Lower lobe of right lung (tissue), 2 donors: ENCODE data around the gene HAUS7. TPM values are rescaled to one million over a fixed set of nuclear protein-coding genes. Genes with fewer than 3 reads are reported as not detected.

Experiments used
- ATAC-seq, 2 donors: fragments of 200-7000 bp; cut with Tn5 transposase; one replicate each; pipeline ENCODE4 v1.9.1; 2020 to 2022; ENCODE audit warnings: mild to moderate bottlenecking in 2 of 2, moderate library complexity in 2 of 2
- DNase-seq: peaks from one replicate; pipeline ENCODE4 v3.0.0-alpha.2; 2020
- H3K27ac ChIP-seq: fragments of 200-600 bp; one replicate; pipeline ENCODE4 v1.8.0; 2022
- H3K27me3 ChIP-seq: fragments of 200-600 bp; one replicate; pipeline ENCODE4 v1.8.0; 2022; ENCODE audit warnings: low read depth
- H3K36me3 ChIP-seq: fragments of 200-600 bp; one replicate; pipeline ENCODE4 v1.8.0; 2022; ENCODE audit warnings: mild to moderate bottlenecking
- H3K4me1 ChIP-seq: fragments of 200-600 bp; one replicate; pipeline ENCODE4 v1.8.0; 2022
- H3K4me3 ChIP-seq: fragments of 200-600 bp; one replicate; pipeline ENCODE4 v1.8.0; 2022; ENCODE audit warnings: mild to moderate bottlenecking
- H3K9me3 ChIP-seq: fragments of 200-600 bp; one replicate; pipeline ENCODE4 v1.8.0; 2022
- CTCF ChIP-seq: fragments of 200-600 bp; IDR thresholded peaks from one replicate; pipeline ENCODE4 v1.8.0; 2022; ENCODE audit warnings: antibody characterized with exemption, mild to moderate bottlenecking
- intact Hi-C: fragments of 100-400 bp; cut with DNase I; formaldehyde crosslinking; loops from one replicate; pipeline ENCODE4 v1.11.0; 2022
- total RNA-seq: library from RNA; stranded (reverse); fragmentation: NEBNext Ultra II Directional; extraction: Animal tissue kit (Norgen Biotek cat#: 25700); gene quantifications from one replicate; pipeline ENCODE4 v1.2.1, GENCODE V29; 2021
- donor health status: DM: no; HTN: yes; CAD: no; lungs with severe emphysema.

HAUS7 gene
- total RNA-seq, 1 donor from 2014 or later: 22.7 TPM

GRCh38 chrX:153485396-153486080, 15.2 kb upstream of the HAUS7 start:
- H3K36me3 ChIP-seq: no peaks in the 10 kb centered on the region
- intact Hi-C loops: no loop called here
- TF ChIP-seq CTCF: no peak
- no peak overlapping the region for H3K4me3 ChIP-seq
- no peaks in the 10 kb centered on the region for H3K27me3 ChIP-seq
- no peaks in the 10 kb centered on the region for H3K9me3 ChIP-seq
- no peak overlapping the region for H3K27ac ChIP-seq
- H3K4me1 ChIP-seq: peaks cover 4% of the 10 kb centered on the region
- DNase-seq (no peak), ATAC-seq (no peak)

- Histone ChIP-seq H3K27me3 (no peaks in the 10 kb centered on the region), H3K27ac (no peak overlapping the region), H3K9me3 (no peaks in the 10 kb centered on the region), H3K4me1 (no peaks in the 10 kb centered on the region), H3K4me3 (no peak overlapping the region), H3K36me3 (no peaks in the 10 kb centered on the region)
- no peak for TF ChIP-seq CTCF
- intact Hi-C loops: no loop called here
- DNase-seq (no peak), ATAC-seq (no peak)
Measured at GRCh38 chrX:153482376-153483015, 12.1 kb upstream of the HAUS7 start.

GRCh38 chrX:153481043-153481442, 10.7 kb upstream of the HAUS7 start:
- H3K27me3 ChIP-seq: no peaks in the 10 kb centered on the region
- H3K27ac ChIP-seq: no peak overlapping the region
- no peaks in the 10 kb centered on the region for H3K4me1 ChIP-seq
- DNase-seq (no peak), ATAC-seq (no peak)
- no peaks in the 10 kb centered on the region for H3K9me3 ChIP-seq
- no peak overlapping the region for H3K4me3 ChIP-seq
- no peaks in the 10 kb centered on the region for H3K36me3 ChIP-seq
- no peak for TF ChIP-seq CTCF
- intact Hi-C loops: no loop called here

GRCh38 chrX:153478746-153479145, 8.4 kb upstream of the HAUS7 start:
- Histone ChIP-seq H3K9me3 (no peaks in the 10 kb centered on the region), H3K4me1 (peaks cover 5% of the 10 kb centered on the region), H3K27me3 (no peaks in the 10 kb centered on the region), H3K27ac (no peak overlapping the region), H3K4me3 (no peak overlapping the region), H3K36me3 (no peaks in the 10 kb centered on the region)
- intact Hi-C loops: no loop called here
- DNase-seq (no peak), ATAC-seq (no peak)
- TF ChIP-seq CTCF: no peak

- no peak for DNase-seq
- peaks cover 5% of the 10 kb centered on the region for H3K4me1 ChIP-seq
- H3K27ac ChIP-seq: no peak overlapping the region
- no peak for ATAC-seq
- H3K9me3 ChIP-seq: no peaks in the 10 kb centered on the region
- no peak overlapping the region for H3K4me3 ChIP-seq
- H3K27me3 ChIP-seq: no peaks in the 10 kb centered on the region
- TF ChIP-seq CTCF: no peak
- intact Hi-C loops: no loop called here
- no peaks in the 10 kb centered on the region for H3K36me3 ChIP-seq
Measured at GRCh38 chrX:153477901-153478300, 7.5 kb upstream of the HAUS7 start.
